PC-3 (cell line): ENCODE measurements around the gene GNL2. TPM values are rescaled to one million over a fixed set of nuclear protein-coding genes. Genes with fewer than 3 reads are reported as not detected.

Source experiments
- ATAC-seq: fragments of 200-7000 bp; cut with Tn5 transposase; 2 replicates; pipeline ENCODE4 v1.9.1; 2020; ENCODE audit warnings: mild to moderate bottlenecking, moderate library complexity
- BruUV-seq: library from RNA; stranded (reverse); fragments of 400-500 nt; replicated peaks from 2 replicates; lab custom pipeline; 2021; lab: Mats Ljungman, UMichigan
- CTCF ChIA-PET: fragments of 300-600 bp; sonication (Branson Sonifier 250); formaldehyde crosslinking; loops from one replicate; lab custom pipeline; 2022; ENCODE audit warnings: antibody characterized with exemption; lab: Charles Lee
- POLR2A ChIA-PET: fragments of 300-600 bp; sonication (Branson Sonifier 250); formaldehyde crosslinking; loops from one replicate; lab custom pipeline; 2022; ENCODE audit warnings: antibody characterized with exemption; ENCODE audit not compliant: unreplicated experiment; lab: Charles Lee
- DNase-seq: peaks from one replicate; pipeline ENCODE4 v3.0.0-alpha.2; 2015
- H2AFZ ChIP-seq: fragments of 300-600 bp; sonication (generic); 2 replicates; pipeline ENCODE4 v1.6.0; 2016; ENCODE audit warnings: antibody characterized with exemption, low read length
- H3F3A ChIP-seq: fragments of 300-600 bp; sonication (generic); one replicate; pipeline ENCODE4 v1.6.0; 2017; ENCODE audit warnings: antibody characterized with exemption, low read length, control low read depth, mild to moderate bottlenecking; ENCODE audit not compliant: unreplicated experiment
- H3K27ac ChIP-seq: fragments of 300-600 bp; sonication (generic); 2 replicates; pipeline ENCODE4 v1.5.1; 2016; ENCODE audit warnings: mild to moderate bottlenecking, low read length
- H3K27me3 ChIP-seq: fragments of 300-600 bp; sonication (generic); 2 replicates; pipeline ENCODE4 v1.6.1; 2016; ENCODE audit warnings: low read length, mixed read lengths
- H3K36me3 ChIP-seq: fragments of 300-600 bp; sonication (generic); 2 replicates; pipeline ENCODE4 v1.6.1; 2016; ENCODE audit warnings: low read depth, mixed run types, low read length, mixed read lengths
- H3K4me1 ChIP-seq: fragments of 300-600 bp; sonication (generic); 2 replicates; pipeline ENCODE4 v1.5.1; 2016; ENCODE audit warnings: low read length; ENCODE audit not compliant: insufficient read depth
- H3K4me2 ChIP-seq: fragments of 300-600 bp; sonication (generic); 2 replicates; pipeline ENCODE4 v1.6.0; 2016; ENCODE audit warnings: low read length
- H3K4me3 ChIP-seq: fragments of 300-600 bp; sonication (generic); 2 replicates; pipeline ENCODE4 v1.5.1; 2016; ENCODE audit warnings: mild to moderate bottlenecking, low read length, mixed read lengths
- H3K79me2 ChIP-seq: fragments of 300-600 bp; sonication (generic); 2 replicates; pipeline ENCODE4 v1.6.1; 2017; ENCODE audit warnings: low read length, mixed read lengths
- H3K9ac ChIP-seq: fragments of 300-600 bp; sonication (generic); 2 replicates; pipeline ENCODE4 v1.6.0; 2016; ENCODE audit warnings: mild to moderate bottlenecking, low read length
- H3K9me2 ChIP-seq: fragments of 300-600 bp; sonication (generic); replicated peaks from 2 replicates; pipeline ENCODE4 v1.6.1; 2016; ENCODE audit warnings: mixed run types, low read length, mixed read lengths
- H3K9me3 ChIP-seq: fragments of 300-600 bp; sonication (generic); 2 replicates; pipeline ENCODE4 v1.6.1; 2016; ENCODE audit warnings: low read length, mixed read lengths
- H4K20me1 ChIP-seq: fragments of 300-600 bp; sonication (generic); 2 replicates; pipeline ENCODE4 v1.6.1; 2016; ENCODE audit warnings: low read length, mixed read lengths
- EZH2 ChIP-seq: fragments of 300-600 bp; sonication (generic); IDR thresholded peaks from one replicate; pipeline ENCODE4 v1.6.1; 2017; ENCODE audit warnings: antibody characterized with exemption, mild to moderate bottlenecking, low read length; ENCODE audit not compliant: unreplicated experiment
- EZH2phosphoT487 ChIP-seq: fragments of 300-600 bp; sonication (generic); IDR thresholded peaks from 2 replicates; pipeline ENCODE4 v1.6.1; 2018; ENCODE audit warnings: mild to moderate bottlenecking, antibody characterized with exemption, low read length, borderline replicate concordance
- intact Hi-C: fragments of 100-400 bp; cut with micrococcal nuclease; formaldehyde crosslinking; loops from 2 replicates; pipeline ENCODE4 v1.9.0; 2023
- total RNA-seq: library from RNA; depleted of rRNA; stranded (reverse); fragments of >200 nt; gene quantifications from 2 replicates; pipeline ENCODE4 v1.2.3, GENCODE V29; 2014
- TF ChIP-seq, protein P1 (sequence below): fragments of 300-600 bp; sonication (generic); conservative IDR thresholded peaks from 2 replicates; pipeline ENCODE4 v1.5.1; 2017; ENCODE audit warnings: antibody characterized with exemption, low read depth, mild to moderate bottlenecking, low read length

GNL2 gene
- total RNA-seq, 1 experiment from 2014 or later = 93.4 TPM

DNA sequence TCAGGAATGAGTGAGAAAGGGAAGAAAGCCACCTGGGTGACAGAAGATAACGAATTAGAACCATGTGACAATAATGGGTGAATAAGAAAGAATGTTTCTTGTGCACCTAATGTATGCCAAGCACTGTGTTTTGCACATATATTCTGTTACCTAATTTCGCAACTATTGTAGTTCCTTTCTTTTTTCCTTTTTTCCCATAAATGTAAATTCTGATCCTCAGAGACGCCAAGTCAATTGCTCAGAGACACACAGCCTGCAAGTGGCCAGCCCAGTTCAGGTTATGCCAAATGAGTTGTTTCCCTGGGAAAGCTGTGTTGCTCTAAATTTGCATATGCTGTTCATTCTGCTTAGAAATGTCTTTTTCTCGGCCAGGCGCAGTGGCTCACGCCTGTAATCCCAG lies 40.7 kb upstream of the GNL2 start:
- Histone ChIP-seq H3K79me2 (no peaks in the 10 kb centered on the region), H3K36me3 (no peaks in the 10 kb centered on the region), H3F3A (no peaks in the 10 kb centered on the region), H3K9me3 (no peaks in the 10 kb centered on the region), H3K9ac (no peak overlapping the region), H3K9me2 (no peaks in the 10 kb centered on the region), H3K4me1 (no peaks in the 10 kb centered on the region), H4K20me1 (peaks cover 3% of the 10 kb centered on the region; the same call in 1 of the 2 replicates), H3K4me3 (no peak overlapping the region), H3K27me3 (peaks cover 91% of the 10 kb centered on the region), H3K27ac (no peak overlapping the region), H3K4me2 (no peak overlapping the region), H2AFZ (no peak overlapping the region)
- BruUV-seq = no TSS peak
- TF ChIP-seq EZH2phosphoT487 (no peak), EZH2 (no peak)
- TF ChIP-seq, protein P1, sequence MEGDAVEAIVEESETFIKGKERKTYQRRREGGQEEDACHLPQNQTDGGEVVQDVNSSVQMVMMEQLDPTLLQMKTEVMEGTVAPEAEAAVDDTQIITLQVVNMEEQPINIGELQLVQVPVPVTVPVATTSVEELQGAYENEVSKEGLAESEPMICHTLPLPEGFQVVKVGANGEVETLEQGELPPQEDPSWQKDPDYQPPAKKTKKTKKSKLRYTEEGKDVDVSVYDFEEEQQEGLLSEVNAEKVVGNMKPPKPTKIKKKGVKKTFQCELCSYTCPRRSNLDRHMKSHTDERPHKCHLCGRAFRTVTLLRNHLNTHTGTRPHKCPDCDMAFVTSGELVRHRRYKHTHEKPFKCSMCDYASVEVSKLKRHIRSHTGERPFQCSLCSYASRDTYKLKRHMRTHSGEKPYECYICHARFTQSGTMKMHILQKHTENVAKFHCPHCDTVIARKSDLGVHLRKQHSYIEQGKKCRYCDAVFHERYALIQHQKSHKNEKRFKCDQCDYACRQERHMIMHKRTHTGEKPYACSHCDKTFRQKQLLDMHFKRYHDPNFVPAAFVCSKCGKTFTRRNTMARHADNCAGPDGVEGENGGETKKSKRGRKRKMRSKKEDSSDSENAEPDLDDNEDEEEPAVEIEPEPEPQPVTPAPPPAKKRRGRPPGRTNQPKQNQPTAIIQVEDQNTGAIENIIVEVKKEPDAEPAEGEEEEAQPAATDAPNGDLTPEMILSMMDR = no peak
- no peak for DNase-seq
- CTCF ChIA-PET = no interaction called here
- intact Hi-C loops = no loop called here
- POLR2A ChIA-PET = no interaction called here
- ATAC-seq = no peak

DNA sequence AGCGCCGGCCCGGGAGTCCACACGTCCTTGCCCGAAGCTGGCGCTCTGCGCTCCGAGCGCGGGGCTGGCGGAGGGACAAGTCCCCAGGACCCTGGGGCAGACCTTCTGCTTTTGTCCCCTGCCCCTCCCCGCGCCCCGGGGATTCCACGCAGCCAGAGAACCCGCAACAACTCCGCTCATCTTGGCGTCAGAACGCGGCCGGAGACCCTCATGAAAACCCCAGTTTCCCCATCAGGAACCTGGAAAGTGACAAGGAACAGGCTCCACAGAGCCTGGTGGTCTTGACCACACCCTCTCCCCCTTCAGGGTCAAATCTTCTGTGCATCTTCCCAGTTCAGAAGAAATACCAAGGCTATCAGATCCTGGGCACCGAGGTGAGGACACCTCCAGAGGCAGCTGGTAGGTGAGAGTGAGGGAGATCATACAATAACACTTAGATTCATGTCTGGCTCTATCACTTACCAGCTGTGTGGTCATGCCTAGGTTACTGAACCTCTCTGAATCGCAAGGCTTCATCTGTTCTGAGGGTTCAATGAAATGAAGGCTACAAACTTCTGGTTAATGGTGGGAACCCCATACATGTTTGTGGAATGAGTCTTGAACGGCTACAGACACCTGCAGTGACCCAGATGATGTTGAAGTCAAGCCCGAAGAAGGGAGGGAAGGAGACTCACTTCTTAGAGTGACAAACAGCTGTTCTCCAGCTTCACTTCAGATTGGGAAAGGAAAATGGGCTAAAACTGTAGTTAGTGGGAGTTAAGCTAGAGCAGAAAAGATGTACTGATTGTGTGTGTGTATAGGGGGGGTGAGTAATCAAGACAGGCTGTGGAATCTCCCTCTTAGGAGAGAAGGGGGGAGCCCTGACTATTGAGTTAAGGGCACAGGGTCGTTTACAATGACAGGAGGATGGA lies 39.5 kb upstream of the GNL2 start:
- Histone ChIP-seq H4K20me1 (peaks cover 3% of the 10 kb centered on the region; the same call in 1 of the 2 replicates), H3K36me3 (no peaks in the 10 kb centered on the region), H3K27me3 (peaks cover 91% of the 10 kb centered on the region), H3K4me3 (no peak overlapping the region), H3K9me3 (no peaks in the 10 kb centered on the region), H3K9me2 (no peaks in the 10 kb centered on the region), H3F3A (no peaks in the 10 kb centered on the region), H2AFZ (no peak overlapping the region), H3K4me2 (no peak overlapping the region), H3K4me1 (no peaks in the 10 kb centered on the region), H3K79me2 (no peaks in the 10 kb centered on the region), H3K9ac (no peak overlapping the region), H3K27ac (no peak overlapping the region)
- ChIA-PET CTCF (interaction anchor here (0.7 kb wide), 1 partner anchor 186 kb away, joined by 3 read pairs; no protein-coding TSS in a partner anchor), POLR2A (no interaction called here)
- DNase-seq (no peak), ATAC-seq (no peak)
- no peak for TF ChIP-seq EZH2
- TF ChIP-seq, protein P1 = no peak
- no peak for TF ChIP-seq EZH2phosphoT487
- BruUV-seq = no TSS peak
- intact Hi-C loops = no loop called here
